ENCODE measurements around the gene PELI3. TPM values are rescaled to one million over a fixed set of nuclear protein-coding genes. Genes with fewer than 3 reads are reported as not detected.

PELI3 gene
- polyA plus RNA-seq, 1 donor from 2014 or later: 13.3 TPM

DNA sequence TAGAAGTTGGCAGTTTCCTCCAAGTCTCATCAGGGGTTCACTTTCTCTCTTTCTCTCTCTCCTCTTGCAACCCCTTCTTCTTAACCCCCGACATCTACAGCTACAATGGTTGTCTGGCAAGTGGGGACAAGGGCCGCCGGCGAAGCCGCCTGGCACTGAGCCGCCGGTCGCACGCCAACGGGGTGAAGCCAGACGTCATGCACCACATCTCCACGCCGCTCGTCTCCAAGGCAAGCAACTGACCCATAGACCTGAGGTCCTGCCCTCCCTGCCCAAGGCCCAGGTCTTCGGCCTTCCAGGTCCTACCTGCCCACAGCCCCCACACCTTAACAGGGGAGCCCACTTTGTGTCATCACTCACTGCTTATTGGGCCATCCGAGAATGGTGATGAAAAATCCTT, 4.4 kb downstream of the PELI3 start:
- no peak overlapping the region for H3K4me2 ChIP-seq (ENCODE audit: low read length)
- no peak overlapping the region for H3K27ac ChIP-seq (ENCODE audit: low read length)
- no peaks in the 10 kb centered on the region for H3K79me2 ChIP-seq (replicated peaks; ENCODE audit: insufficient read depth, low read length)
- H3K4me3 ChIP-seq (ENCODE audit: low read length): no peak overlapping the region
- H3K9me3 ChIP-seq (ENCODE audit: low read length): no peaks in the 10 kb centered on the region
- TF ChIP-seq RAD21 (conservative IDR thresholded peaks at IDR 0.05): no peak
- TF ChIP-seq, protein P1, sequence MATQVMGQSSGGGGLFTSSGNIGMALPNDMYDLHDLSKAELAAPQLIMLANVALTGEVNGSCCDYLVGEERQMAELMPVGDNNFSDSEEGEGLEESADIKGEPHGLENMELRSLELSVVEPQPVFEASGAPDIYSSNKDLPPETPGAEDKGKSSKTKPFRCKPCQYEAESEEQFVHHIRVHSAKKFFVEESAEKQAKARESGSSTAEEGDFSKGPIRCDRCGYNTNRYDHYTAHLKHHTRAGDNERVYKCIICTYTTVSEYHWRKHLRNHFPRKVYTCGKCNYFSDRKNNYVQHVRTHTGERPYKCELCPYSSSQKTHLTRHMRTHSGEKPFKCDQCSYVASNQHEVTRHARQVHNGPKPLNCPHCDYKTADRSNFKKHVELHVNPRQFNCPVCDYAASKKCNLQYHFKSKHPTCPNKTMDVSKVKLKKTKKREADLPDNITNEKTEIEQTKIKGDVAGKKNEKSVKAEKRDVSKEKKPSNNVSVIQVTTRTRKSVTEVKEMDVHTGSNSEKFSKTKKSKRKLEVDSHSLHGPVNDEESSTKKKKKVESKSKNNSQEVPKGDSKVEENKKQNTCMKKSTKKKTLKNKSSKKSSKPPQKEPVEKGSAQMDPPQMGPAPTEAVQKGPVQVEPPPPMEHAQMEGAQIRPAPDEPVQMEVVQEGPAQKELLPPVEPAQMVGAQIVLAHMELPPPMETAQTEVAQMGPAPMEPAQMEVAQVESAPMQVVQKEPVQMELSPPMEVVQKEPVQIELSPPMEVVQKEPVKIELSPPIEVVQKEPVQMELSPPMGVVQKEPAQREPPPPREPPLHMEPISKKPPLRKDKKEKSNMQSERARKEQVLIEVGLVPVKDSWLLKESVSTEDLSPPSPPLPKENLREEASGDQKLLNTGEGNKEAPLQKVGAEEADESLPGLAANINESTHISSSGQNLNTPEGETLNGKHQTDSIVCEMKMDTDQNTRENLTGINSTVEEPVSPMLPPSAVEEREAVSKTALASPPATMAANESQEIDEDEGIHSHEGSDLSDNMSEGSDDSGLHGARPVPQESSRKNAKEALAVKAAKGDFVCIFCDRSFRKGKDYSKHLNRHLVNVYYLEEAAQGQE (IDR thresholded peaks at IDR 0.05; ENCODE audit: borderline replicate concordance): no peak
- TF ChIP-seq, protein P2, sequence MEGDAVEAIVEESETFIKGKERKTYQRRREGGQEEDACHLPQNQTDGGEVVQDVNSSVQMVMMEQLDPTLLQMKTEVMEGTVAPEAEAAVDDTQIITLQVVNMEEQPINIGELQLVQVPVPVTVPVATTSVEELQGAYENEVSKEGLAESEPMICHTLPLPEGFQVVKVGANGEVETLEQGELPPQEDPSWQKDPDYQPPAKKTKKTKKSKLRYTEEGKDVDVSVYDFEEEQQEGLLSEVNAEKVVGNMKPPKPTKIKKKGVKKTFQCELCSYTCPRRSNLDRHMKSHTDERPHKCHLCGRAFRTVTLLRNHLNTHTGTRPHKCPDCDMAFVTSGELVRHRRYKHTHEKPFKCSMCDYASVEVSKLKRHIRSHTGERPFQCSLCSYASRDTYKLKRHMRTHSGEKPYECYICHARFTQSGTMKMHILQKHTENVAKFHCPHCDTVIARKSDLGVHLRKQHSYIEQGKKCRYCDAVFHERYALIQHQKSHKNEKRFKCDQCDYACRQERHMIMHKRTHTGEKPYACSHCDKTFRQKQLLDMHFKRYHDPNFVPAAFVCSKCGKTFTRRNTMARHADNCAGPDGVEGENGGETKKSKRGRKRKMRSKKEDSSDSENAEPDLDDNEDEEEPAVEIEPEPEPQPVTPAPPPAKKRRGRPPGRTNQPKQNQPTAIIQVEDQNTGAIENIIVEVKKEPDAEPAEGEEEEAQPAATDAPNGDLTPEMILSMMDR (IDR thresholded peaks at IDR 0.05; ENCODE audit: poor library complexity, severe bottlenecking): no peak
- no peak for TF ChIP-seq EZH2 (IDR thresholded peaks at IDR 0.05; ENCODE audit: borderline replicate concordance, insufficient read depth, low read length, poor library complexity, severe bottlenecking)
- TF ChIP-seq EP300 (conservative IDR thresholded peaks at IDR 0.05; ENCODE audit: poor library complexity, severe bottlenecking): no peak
- TF ChIP-seq SMC3 (conservative IDR thresholded peaks at IDR 0.05; ENCODE audit: poor library complexity): no peak
- no peak for TF ChIP-seq POLR2AphosphoS5 (IDR thresholded peaks at IDR 0.05)
- TF ChIP-seq TAF1 (IDR thresholded peaks at IDR 0.05; ENCODE audit: low read depth): no peak
- TF ChIP-seq MXI1 (conservative IDR thresholded peaks at IDR 0.05; ENCODE audit: poor library complexity, severe bottlenecking): no peak
- no peaks in the 10 kb centered on the region for H4K20me1 ChIP-seq (ENCODE audit: insufficient read depth)
- H2AFZ ChIP-seq (ENCODE audit: low read depth, low read length): no peak overlapping the region
- no peaks in the 10 kb centered on the region for H3K9me2 ChIP-seq (ENCODE audit: insufficient read depth, low read length)
- H3K36me3 ChIP-seq (ENCODE audit: insufficient read depth, low read length): no peaks in the 10 kb centered on the region
- no peaks in the 10 kb centered on the region for H3K27me3 ChIP-seq (ENCODE audit: insufficient read depth, low read depth, low read length)
- no peaks in the 10 kb centered on the region for H3F3A ChIP-seq (ENCODE audit: insufficient read depth, low read length, poor library complexity, severe bottlenecking)
- H3K9ac ChIP-seq (ENCODE audit: low read length): no peak overlapping the region

DNA sequence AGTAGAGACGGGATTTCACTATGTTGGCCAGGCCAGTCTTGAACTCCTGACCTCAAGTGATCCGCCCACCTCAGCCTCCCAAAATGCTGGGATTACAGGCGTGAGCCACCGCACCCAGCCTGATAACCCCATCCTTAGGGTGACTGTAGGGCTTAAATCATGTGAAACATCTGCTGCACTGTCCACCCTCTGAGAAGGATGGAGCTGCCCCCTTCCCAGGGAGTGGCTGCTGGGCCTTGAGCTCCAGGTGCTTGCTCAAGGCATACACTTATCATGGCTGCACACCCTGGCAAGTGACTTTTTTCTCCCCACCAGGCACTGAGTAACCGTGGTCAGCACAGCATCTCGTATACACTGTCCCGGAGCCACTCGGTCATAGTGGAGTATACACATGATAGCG, 5.3 kb downstream of the PELI3 start:
- no peaks in the 10 kb centered on the region for H3K79me2 ChIP-seq (replicated peaks; ENCODE audit: insufficient read depth, low read length)
- no peaks in the 10 kb centered on the region for H4K20me1 ChIP-seq (ENCODE audit: insufficient read depth)
- no peaks in the 10 kb centered on the region for H3K27me3 ChIP-seq (ENCODE audit: insufficient read depth, low read depth, low read length)
- no peak overlapping the region for H3K27ac ChIP-seq (ENCODE audit: low read length)
- no peaks in the 10 kb centered on the region for H3K36me3 ChIP-seq (ENCODE audit: insufficient read depth, low read length)
- H3K4me3 ChIP-seq (ENCODE audit: low read length): no peak overlapping the region
- no peak overlapping the region for H2AFZ ChIP-seq (ENCODE audit: low read depth, low read length)
- no peak for TF ChIP-seq TAF1 (IDR thresholded peaks at IDR 0.05; ENCODE audit: low read depth)
- H3F3A ChIP-seq (ENCODE audit: insufficient read depth, low read length, poor library complexity, severe bottlenecking): no peaks in the 10 kb centered on the region
- H3K4me2 ChIP-seq (ENCODE audit: low read length): no peak overlapping the region
- H3K9ac ChIP-seq (ENCODE audit: low read length): no peak overlapping the region
- H3K9me3 ChIP-seq (ENCODE audit: low read length): no peaks in the 10 kb centered on the region
- no peaks in the 10 kb centered on the region for H3K9me2 ChIP-seq (ENCODE audit: insufficient read depth, low read length)

DNA sequence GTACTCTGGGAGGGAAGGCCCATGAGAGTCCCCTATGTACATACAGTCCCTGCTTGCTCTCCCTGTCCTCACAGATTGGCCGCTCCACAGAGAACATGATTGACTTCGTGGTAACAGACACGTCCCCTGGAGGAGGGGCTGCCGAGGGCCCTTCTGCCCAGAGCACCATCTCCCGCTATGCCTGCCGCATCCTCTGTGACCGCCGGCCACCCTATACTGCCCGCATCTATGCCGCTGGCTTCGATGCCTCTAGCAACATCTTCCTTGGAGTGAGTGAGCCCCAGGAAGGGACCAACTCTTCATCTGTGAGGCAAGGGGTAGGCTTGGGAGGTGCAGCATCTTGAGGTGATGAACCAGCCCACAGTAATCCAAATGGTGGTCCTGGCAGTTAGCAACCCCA, 6.5 kb downstream of the PELI3 start:
- H3K9me3 ChIP-seq (ENCODE audit: low read length): no peaks in the 10 kb centered on the region
- H3K9ac ChIP-seq (ENCODE audit: low read length): no peak overlapping the region
- no peak overlapping the region for H3K4me2 ChIP-seq (ENCODE audit: low read length)
- no peak overlapping the region for H3K27ac ChIP-seq (ENCODE audit: low read length)
- no peak overlapping the region for H2AFZ ChIP-seq (ENCODE audit: low read depth, low read length)
- H3K27me3 ChIP-seq (ENCODE audit: insufficient read depth, low read depth, low read length): no peaks in the 10 kb centered on the region
- no peaks in the 10 kb centered on the region for H3F3A ChIP-seq (ENCODE audit: insufficient read depth, low read length, poor library complexity, severe bottlenecking)
- H3K36me3 ChIP-seq (ENCODE audit: insufficient read depth, low read length): no peaks in the 10 kb centered on the region
- no peaks in the 10 kb centered on the region for H3K9me2 ChIP-seq (ENCODE audit: insufficient read depth, low read length)
- H3K79me2 ChIP-seq (replicated peaks; ENCODE audit: insufficient read depth, low read length): no peaks in the 10 kb centered on the region
- H3K4me3 ChIP-seq (ENCODE audit: low read length): no peak overlapping the region
- H4K20me1 ChIP-seq (ENCODE audit: insufficient read depth): no peaks in the 10 kb centered on the region
- TF ChIP-seq EZH2 (IDR thresholded peaks at IDR 0.05; ENCODE audit: borderline replicate concordance, insufficient read depth, low read length, poor library complexity, severe bottlenecking) (no peak), POLR2AphosphoS5 (IDR thresholded peaks at IDR 0.05) (no peak), SMC3 (conservative IDR thresholded peaks at IDR 0.05; ENCODE audit: poor library complexity) (no peak), TAF1 (IDR thresholded peaks at IDR 0.05; ENCODE audit: low read depth) (no peak), RAD21 (conservative IDR thresholded peaks at IDR 0.05) (no peak), MXI1 (conservative IDR thresholded peaks at IDR 0.05; ENCODE audit: poor library complexity, severe bottlenecking) (no peak), EP300 (conservative IDR thresholded peaks at IDR 0.05; ENCODE audit: poor library complexity, severe bottlenecking) (no peak)
- TF ChIP-seq, protein P2 (IDR thresholded peaks at IDR 0.05; ENCODE audit: poor library complexity, severe bottlenecking): no peak
- TF ChIP-seq, protein P1 (IDR thresholded peaks at IDR 0.05; ENCODE audit: borderline replicate concordance): no peak
